ENCODE results near the gene GBF1. TPM values are rescaled to one million over a fixed set of nuclear protein-coding genes. Genes with fewer than 3 reads are reported as not detected.

Gene GBF1
- total and polyA plus RNA-seq, 12 donors: 20.7 to 60.5 (median 49.3) TPM

DNA sequence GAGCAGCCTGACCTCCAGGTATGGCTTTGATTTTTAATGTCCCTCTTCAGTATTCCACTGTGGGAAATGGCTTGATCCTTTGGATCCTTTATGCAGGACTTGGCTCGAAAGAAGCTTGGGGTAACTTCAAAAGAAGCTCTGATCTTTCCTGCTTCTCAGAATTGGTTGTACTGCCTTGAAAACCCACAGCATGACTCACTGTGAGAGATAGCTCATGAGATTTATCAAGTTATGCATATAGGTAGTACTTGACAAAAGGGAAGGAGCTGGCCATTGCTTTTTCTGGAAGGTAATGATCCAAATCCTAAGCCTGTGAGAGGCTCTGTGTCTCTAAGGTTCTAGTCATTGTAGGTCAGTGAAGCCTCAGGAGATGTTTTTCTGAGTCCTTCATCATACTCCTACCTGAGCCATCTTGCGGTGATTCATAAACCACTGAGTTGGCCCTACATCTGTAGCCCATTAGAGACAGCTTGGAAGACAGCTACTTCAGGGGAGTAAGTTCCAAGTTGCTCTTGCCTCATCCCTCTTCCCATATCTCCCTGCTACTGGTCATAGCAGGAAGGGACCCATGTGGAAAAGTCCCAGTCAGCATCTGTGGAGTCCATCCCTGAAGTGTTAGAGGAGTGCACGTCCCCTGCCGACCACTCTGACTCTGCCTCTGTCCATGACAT, 113.5 kb downstream of the GBF1 start:
- peaks cover 0 to 100% (median 74%) of the 10 kb centered on the region in 9 donors for H3K36me3 ChIP-seq

DNA sequence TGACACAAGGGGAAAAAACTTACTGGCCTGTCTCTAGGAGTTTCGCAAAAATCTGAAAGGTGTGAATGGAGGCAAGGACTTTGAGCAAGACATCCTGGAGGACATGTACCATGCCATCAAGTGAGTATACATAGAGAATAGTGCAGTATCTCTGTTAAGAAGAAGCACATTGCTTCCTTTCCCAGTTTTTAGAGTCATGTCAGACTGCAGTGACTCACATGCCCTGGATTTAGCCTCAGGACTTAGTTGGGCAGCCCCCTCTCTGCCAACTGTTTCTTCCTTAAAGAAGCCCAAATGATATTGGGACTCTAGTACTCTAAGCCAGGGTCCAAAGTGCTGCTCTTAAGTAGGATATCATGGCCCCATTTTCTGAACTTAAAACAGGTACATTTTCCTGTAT, 122.1 kb downstream of the GBF1 start:
- no peaks in the 10 kb centered on the region for H3K27me3 ChIP-seq
- peaks cover 0 to 100% (median 96%) of the 10 kb centered on the region in 9 donors for H3K36me3 ChIP-seq
- no peak overlapping the region for H3K4me3 ChIP-seq
- no peak overlapping the region for H3K27ac ChIP-seq
- ATAC-seq (no peak), DNase-seq (no peak)
- WGBS, 2 donors: 100% methylated on average over 1 of the region's 1 CpG
- TF ChIP-seq, protein P1, sequence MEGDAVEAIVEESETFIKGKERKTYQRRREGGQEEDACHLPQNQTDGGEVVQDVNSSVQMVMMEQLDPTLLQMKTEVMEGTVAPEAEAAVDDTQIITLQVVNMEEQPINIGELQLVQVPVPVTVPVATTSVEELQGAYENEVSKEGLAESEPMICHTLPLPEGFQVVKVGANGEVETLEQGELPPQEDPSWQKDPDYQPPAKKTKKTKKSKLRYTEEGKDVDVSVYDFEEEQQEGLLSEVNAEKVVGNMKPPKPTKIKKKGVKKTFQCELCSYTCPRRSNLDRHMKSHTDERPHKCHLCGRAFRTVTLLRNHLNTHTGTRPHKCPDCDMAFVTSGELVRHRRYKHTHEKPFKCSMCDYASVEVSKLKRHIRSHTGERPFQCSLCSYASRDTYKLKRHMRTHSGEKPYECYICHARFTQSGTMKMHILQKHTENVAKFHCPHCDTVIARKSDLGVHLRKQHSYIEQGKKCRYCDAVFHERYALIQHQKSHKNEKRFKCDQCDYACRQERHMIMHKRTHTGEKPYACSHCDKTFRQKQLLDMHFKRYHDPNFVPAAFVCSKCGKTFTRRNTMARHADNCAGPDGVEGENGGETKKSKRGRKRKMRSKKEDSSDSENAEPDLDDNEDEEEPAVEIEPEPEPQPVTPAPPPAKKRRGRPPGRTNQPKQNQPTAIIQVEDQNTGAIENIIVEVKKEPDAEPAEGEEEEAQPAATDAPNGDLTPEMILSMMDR (IDR thresholded peaks at IDR 0.05): no peak
- intact Hi-C loops (cut with DNase I): loop anchor here in 1 of 10 donors (10.0 kb wide), 1 partner anchor 203 kb away; no protein-coding TSS in a partner anchor
- H3K4me1 ChIP-seq: no peaks in the 10 kb centered on the region
- peaks cover 0 to 10% (median 0%) of the 10 kb centered on the region in 11 donors for H3K9me3 ChIP-seq

More for the DNA sequence above, 113.5 kb downstream of the GBF1 start:
- DNase-seq (no peak), ATAC-seq (no peak)
- TF ChIP-seq, protein P1 (IDR thresholded peaks at IDR 0.05): no peak
- intact Hi-C loops (cut with DNase I): loop anchor here in 1 of 10 donors (10.0 kb wide), 1 partner anchor 194 kb away; no protein-coding TSS in a partner anchor
- Histone ChIP-seq H3K27ac (no peak overlapping the region), H3K27me3 (no peaks in the 10 kb centered on the region), H3K4me1 (no peaks in the 10 kb centered on the region), H3K4me3 (no peak overlapping the region), H3K9me3 (no peaks in the 10 kb centered on the region)
- 87 to 88% methylated on average over 4 of the region's 4 CpGs for whole genome bisulfite sequencing, 2 donors

DNA sequence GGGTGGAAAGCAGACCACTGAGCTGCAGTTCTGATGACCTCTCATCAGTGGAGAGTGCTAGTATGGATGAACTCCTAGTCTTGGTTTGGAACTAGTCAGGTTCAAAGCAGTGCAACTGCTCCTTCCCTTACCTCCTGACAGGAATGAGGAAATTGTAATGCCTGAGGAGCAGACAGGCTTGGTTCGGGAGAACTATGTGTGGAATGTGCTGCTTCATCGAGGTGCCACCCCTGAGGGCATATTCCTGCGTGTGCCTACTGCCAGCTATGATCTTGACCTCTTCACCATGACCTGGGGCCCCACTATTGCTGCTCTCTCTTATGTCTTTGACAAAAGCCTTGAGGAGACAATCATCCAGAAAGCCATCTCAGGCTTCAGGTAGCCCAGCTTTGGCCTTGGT, 122.7 kb downstream of the GBF1 start:
- 58 to 76% methylated on average over 3 of the region's 3 CpGs for WGBS, 2 donors
- ATAC-seq (no peak), DNase-seq (no peak)
- Histone ChIP-seq H3K27ac (no peak overlapping the region), H3K27me3 (no peaks in the 10 kb centered on the region), H3K36me3 (peaks cover 0 to 100% (median 90%) of the 10 kb centered on the region in 9 donors), H3K9me3 (peaks cover 0 to 10% (median 0%) of the 10 kb centered on the region in 11 donors), H3K4me1 (no peaks in the 10 kb centered on the region), H3K4me3 (no peak overlapping the region)
- TF ChIP-seq, protein P1 (IDR thresholded peaks at IDR 0.05): no peak
- intact Hi-C loops (cut with DNase I): loop anchor here in 1 of 10 donors (10.0 kb wide), 1 partner anchor 203 kb away; no protein-coding TSS in a partner anchor

DNA sequence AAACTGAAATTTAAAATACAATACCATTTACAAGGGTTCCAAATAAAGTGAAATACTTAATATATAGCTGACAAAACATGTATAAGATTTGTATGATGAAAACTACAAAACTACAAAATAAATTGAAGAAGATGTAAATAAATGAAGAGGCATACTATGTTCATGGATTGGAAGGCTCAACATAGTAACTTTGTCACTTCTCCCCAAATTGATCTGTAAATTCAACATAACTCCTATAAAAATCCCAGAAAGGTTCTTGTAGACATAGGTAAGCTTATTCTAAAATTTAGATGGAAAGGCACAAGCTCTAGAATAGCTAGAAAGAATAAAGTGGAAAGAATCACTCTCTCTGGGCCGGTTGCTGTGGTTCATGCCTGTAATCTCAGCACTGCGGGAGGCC, 126.0 kb downstream of the GBF1 start:
- H3K4me1 ChIP-seq: no peaks in the 10 kb centered on the region
- no peaks in the 10 kb centered on the region for H3K27me3 ChIP-seq
- TF ChIP-seq, protein P1 (IDR thresholded peaks at IDR 0.05): no peak
- H3K9me3 ChIP-seq: peaks cover 0 to 10% (median 0%) of the 10 kb centered on the region in 11 donors
- 98 to 100% methylated on average over 2 of the region's 2 CpGs for WGBS, 2 donors
- peaks cover 0 to 100% (median 90%) of the 10 kb centered on the region in 9 donors for H3K36me3 ChIP-seq
- no peak for ATAC-seq
- DNase-seq: no peak
- H3K4me3 ChIP-seq: no peak overlapping the region
- H3K27ac ChIP-seq: no peak overlapping the region
- intact Hi-C loops (cut with DNase I): no loop called here
